ENCODE data around the gene NAA10. TPM values are rescaled to one million over a fixed set of nuclear protein-coding genes. Genes with fewer than 3 reads are reported as not detected.
A peak's percentile ranks its signal among the peaks of the same experiment; 100 is the strongest.

NAA10 gene
- total and polyA plus RNA-seq, 5 experiments from 2014 or later: 66.8 to 80.8 (median 72.1) TPM

DNA sequence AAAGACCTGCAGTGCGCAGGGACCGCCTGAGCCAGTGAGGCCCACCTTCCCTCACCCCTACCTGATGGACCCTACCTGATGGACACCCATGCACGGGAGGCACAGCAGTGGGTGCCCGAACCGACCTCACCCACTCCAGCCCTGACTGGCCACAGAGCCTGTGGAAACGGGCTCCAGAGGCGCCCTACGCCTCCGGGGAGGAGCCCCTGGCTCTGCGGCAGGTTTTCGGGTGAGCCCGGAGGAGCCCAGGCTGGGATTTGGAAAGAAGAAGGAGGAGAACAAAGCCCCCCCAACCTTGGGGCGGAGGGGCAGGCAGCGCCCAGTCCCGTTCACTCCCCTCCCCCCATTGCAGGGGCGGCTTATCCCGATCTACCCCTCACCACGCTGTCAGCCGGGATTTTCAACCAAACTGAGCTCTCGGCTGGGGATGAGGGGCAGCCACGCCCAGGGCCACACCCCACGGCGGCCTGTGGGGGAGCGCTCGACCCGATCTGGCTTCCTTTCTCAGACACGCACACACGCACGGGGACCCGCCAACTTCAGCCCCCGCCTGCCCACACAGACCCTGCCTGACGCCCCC, 49.5 kb downstream of the NAA10 start:
- ATAC-seq (peak; percentile 36 to 50), DNase-seq (no peak)
- Mint-ChIP-seq H3K9me3 (peaks cover 0 to 3% (median 0%) of the 10 kb centered on the region in 9 donors), H3K27ac (no peak overlapping the region), H3K4me1 (peaks cover 0 to 11% (median 0%) of the 10 kb centered on the region in 4 donors), H3K4me3 (peak overlapping the region in 8 of 10 donors; percentile 33 to 65 (median 44)), H3K36me3 (no peaks in the 10 kb centered on the region), H3K27me3 (peaks cover 3 to 30% (median 5%) of the 10 kb centered on the region in 5 donors)
- POLR2A ChIA-PET: interaction anchor here (1.2 kb wide), 1 partner anchor 12 kb away, joined by 3 read pairs; no protein-coding TSS in a partner anchor

DNA sequence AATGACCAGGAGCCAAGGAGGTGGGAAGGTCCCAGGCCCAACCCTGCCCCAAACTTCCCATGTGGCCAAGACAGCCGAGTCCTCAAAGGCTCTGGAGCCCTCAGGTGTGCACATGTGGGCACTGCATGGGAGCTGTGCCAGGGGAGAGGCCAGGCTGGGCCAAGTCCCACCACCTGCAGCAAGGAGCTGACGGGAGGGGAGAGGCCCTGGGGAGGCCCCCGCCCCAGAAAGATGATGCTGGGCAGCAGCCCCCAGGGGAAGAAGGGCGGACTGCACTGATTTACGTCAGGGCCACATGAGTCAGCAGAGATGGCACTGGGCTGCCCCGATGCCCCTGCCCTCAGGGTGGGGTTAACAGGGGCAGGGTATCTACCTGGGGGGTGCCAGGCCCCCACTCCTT, 50.2 kb downstream of the NAA10 start:
- H3K4me1 Mint-ChIP-seq: peaks cover 0 to 11% (median 0%) of the 10 kb centered on the region in 4 donors
- H3K4me3 Mint-ChIP-seq: peak overlapping the region in 5 of 10 donors; percentile 14 to 60 (median 36)
- H3K9me3 Mint-ChIP-seq: peaks cover 0 to 3% (median 0%) of the 10 kb centered on the region in 9 donors
- H3K27me3 Mint-ChIP-seq: peaks cover 3 to 32% (median 5%) of the 10 kb centered on the region in 5 donors
- POLR2A ChIA-PET: interaction anchor here (1.2 kb wide), 1 partner anchor 11 kb away, joined by 3 read pairs; no protein-coding TSS in a partner anchor
- H3K36me3 Mint-ChIP-seq: no peaks in the 10 kb centered on the region
- no peak for ATAC-seq
- no peak overlapping the region for H3K27ac Mint-ChIP-seq
- DNase-seq: no peak

DNA sequence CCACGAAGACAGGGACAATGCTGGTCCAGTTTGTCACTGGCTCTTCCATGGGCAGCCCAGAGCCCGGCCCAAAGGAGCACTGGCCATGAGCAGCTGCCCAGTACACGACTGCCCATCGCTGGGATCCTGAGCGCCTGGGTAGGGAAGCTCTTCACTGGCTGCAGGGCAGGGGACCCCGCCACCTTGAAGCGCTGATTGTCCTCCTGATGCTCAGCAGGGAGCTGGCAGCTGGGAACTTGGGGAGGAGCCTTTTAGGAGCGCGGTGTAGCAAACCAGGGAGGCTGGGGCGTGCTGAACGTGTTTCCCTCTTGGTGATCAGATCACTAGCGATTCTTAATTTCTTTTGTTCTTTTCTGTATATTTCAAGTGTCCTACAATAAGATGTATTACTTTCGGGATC, 50.7 kb downstream of the NAA10 start:
- Mint-ChIP-seq H3K4me3 (peak overlapping the region in 3 of 10 donors; percentile 14 to 60 (median 22)), H3K36me3 (no peaks in the 10 kb centered on the region), H3K9me3 (peaks cover 0 to 2% (median 0%) of the 10 kb centered on the region in 9 donors), H3K27ac (no peak overlapping the region), H3K4me1 (peaks cover 2 to 11% (median 3%) of the 10 kb centered on the region in 4 donors), H3K27me3 (peaks cover 4 to 36% (median 6%) of the 10 kb centered on the region in 5 donors)
- POLR2A ChIA-PET: no interaction called here
- no peak for ATAC-seq
- DNase-seq: no peak

DNA sequence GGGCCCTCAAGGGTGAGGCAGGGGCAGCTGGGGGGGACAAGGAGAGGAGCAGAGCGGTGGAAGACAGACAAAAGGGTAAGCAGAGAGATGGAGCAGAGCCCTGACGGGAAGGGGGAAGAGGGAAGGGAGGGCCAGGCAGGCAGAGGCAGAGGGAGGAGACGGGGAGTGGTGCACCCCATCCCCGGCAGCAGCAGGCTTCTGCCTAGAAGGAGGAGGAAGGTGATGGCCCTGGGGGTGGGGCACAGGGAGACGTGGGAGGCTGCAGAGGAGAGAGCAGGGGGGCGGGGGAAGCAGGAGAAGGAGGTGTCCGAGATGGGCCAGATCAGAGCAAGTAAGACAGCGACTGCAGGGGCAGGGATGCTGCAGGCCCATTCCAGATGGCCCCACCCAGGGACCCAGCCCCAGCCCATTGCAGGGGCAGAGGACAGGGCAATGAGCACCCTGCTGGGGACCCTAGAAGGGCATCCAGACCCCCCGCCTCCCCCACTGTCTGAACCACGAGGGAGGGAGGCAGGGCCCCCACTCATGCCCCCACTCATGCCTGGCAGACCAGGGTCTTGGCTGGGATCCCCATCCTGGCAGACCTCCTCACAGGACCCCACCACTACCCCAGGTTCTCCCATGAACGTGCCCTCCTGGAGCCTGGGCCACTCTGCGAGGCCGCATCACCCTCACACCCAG, 51.5 kb downstream of the NAA10 start:
- Mint-ChIP-seq H3K4me1 (peaks cover 4 to 12% (median 9%) of the 10 kb centered on the region in 4 donors), H3K9me3 (no peaks in the 10 kb centered on the region), H3K27me3 (peaks cover 5 to 43% (median 10%) of the 10 kb centered on the region in 5 donors), H3K4me3 (no peak overlapping the region), H3K27ac (no peak overlapping the region), H3K36me3 (no peaks in the 10 kb centered on the region)
- ATAC-seq (no peak), DNase-seq (no peak)
- POLR2A ChIA-PET: no interaction called here

DNA sequence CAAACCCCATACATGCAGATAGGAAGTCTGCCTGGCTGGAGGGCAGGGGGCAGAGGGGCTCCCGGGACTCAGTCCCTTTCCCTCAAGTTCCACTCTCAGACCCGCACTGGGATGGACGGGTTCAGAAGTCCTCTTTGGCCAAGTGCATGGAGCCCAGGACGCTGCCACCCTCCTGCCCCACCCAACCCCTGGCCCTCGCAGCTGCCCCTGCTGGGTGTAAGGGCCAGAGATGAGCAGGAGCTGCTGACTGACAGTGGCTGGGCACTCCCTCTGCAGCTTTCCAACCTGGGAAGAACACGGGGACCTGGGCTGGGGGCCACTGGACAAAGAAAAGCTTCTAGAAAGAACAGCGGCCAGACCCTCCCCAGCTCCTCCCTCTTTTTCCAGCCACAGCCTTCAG, 52.3 kb downstream of the NAA10 start:
- no peaks in the 10 kb centered on the region for H3K9me3 Mint-ChIP-seq
- no peaks in the 10 kb centered on the region for H3K36me3 Mint-ChIP-seq
- peak overlapping the region in 1 of 10 donors; percentile 37 for H3K4me3 Mint-ChIP-seq
- DNase-seq: no peak
- peaks cover 8 to 47% (median 13%) of the 10 kb centered on the region in 5 donors for H3K27me3 Mint-ChIP-seq
- peaks cover 8 to 18% (median 15%) of the 10 kb centered on the region in 4 donors for H3K4me1 Mint-ChIP-seq
- ATAC-seq: no peak
- H3K27ac Mint-ChIP-seq: no peak overlapping the region
- POLR2A ChIA-PET: no interaction called here

DNA sequence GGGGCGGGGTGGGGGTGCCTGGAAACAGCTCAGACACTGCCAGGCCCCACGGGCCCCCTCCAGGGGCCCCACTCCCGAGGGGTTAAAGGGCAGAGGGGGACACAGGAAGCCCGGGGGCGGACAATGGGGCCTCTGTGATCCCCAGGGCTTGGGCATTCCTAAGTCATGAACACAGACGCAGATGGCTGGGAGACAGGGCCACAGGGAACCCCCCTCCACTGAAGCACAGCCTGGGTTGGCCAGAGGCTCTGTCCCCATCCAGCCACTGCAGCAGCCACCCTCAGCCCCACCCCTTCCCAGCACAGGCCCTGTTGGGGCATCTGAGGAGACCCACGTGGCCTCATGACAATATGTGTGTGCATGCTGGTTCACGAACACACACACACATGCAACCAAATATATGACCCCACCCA, 52.7 kb downstream of the NAA10 start:
- no peak overlapping the region for H3K27ac Mint-ChIP-seq
- DNase-seq (no peak), ATAC-seq (no peak)
- no peaks in the 10 kb centered on the region for H3K9me3 Mint-ChIP-seq
- H3K36me3 Mint-ChIP-seq: no peaks in the 10 kb centered on the region
- peaks cover 8 to 19% (median 15%) of the 10 kb centered on the region in 4 donors for H3K4me1 Mint-ChIP-seq
- H3K27me3 Mint-ChIP-seq: peaks cover 8 to 47% (median 13%) of the 10 kb centered on the region in 5 donors
- H3K4me3 Mint-ChIP-seq: peak overlapping the region in 1 of 10 donors; percentile 37
- POLR2A ChIA-PET: no interaction called here

DNA sequence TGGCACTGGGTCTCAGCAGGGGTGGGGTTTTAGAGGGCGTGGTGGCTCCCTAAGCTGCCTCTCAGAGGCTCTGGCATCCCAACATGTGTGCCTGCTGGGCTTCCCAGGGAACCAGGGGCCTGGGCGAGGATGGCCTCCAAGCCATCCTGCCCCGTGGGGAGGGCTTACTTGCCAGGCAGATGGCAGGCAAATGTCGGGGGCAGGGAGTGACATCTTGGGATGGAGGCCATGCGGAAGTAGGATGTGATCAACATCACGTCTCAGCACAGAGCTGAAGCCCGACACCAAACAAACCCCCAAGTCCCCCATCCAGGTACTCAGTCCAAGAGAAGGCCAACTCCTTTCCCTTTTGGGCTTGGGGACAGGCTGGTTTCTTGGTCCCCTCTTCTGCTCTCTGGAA, 53.6 kb downstream of the NAA10 start:
- DNase-seq (no peak), ATAC-seq (no peak)
- peaks cover 0 to under 1% (median 0%) of the 10 kb centered on the region in 9 donors for H3K9me3 Mint-ChIP-seq
- H3K4me1 Mint-ChIP-seq: peaks cover 8 to 19% (median 15%) of the 10 kb centered on the region in 4 donors
- peaks cover 9 to 49% (median 15%) of the 10 kb centered on the region in 5 donors for H3K27me3 Mint-ChIP-seq
- H3K27ac Mint-ChIP-seq: no peak overlapping the region
- no peaks in the 10 kb centered on the region for H3K36me3 Mint-ChIP-seq
- POLR2A ChIA-PET: no interaction called here
- H3K4me3 Mint-ChIP-seq: no peak overlapping the region

DNA sequence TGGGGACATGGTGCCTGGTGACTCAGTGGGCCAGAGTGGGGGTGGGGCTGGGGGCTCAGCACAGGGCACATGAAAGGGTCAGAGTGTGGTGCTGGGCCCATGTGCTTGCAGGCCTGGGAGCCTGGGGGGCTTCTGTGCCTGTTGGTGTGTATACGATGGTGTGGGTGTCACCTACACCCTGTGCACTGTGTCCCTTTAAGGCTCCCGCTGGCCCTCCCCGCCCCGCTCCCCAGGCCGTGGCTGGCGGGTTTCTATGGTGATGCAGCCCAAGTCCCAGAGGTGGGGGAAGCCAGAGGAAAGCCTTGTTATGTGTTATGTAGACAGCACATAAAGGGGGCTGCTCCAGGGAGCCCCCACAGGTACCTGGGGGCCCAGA, 54.4 kb downstream of the NAA10 start:
- H3K9me3 Mint-ChIP-seq: peaks cover 0 to 3% (median 0%) of the 10 kb centered on the region in 9 donors
- DNase-seq (no peak), ATAC-seq (no peak)
- peaks cover 8 to 19% (median 16%) of the 10 kb centered on the region in 4 donors for H3K4me1 Mint-ChIP-seq
- H3K27me3 Mint-ChIP-seq: peaks cover 11 to 52% (median 18%) of the 10 kb centered on the region in 5 donors
- no peak overlapping the region for H3K27ac Mint-ChIP-seq
- no peak overlapping the region for H3K4me3 Mint-ChIP-seq
- POLR2A ChIA-PET: no interaction called here
- no peaks in the 10 kb centered on the region for H3K36me3 Mint-ChIP-seq

DNA sequence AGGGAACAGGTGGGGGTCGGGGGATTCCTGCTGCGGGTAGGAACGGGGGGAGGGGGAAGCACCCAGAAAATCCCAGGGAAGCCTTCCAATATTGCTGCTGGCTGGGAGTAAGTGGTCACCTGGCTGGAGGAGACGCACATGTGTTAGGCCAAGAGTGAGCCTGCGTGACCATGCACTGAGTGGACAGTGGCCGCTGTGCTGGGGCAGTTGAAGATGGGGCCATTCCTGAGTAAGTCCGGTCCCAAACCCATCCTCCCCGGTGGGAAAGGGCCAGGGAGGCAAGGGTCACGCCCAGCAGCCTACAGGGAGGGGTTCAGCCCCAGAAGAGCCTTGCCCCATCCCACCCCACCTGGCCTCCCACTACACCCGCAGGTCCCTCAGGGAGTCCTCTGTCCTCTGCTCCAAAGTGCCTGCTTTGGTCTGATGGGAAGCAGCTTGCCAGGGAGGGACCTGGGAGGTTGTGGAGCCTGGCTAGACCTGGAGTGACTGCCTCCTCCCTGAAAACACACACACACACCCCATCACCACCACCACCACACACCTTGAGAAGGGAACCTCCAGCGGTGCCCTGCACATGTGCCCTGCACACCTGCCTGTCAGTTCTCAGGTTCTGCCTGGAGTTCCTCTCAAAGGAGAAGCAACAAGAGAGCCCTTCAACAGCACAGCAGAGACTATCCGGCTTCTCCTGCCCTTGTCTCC, 54.9 kb downstream of the NAA10 start:
- POLR2A ChIA-PET: interaction anchor here (0.6 kb wide), 1 partner anchor 156 kb away, joined by 5 read pairs; the partner anchor contains the start of gene BCAP31
- DNase-seq (no peak), ATAC-seq (no peak)
- no peaks in the 10 kb centered on the region for H3K36me3 Mint-ChIP-seq
- H3K4me1 Mint-ChIP-seq: peaks cover 9 to 19% (median 16%) of the 10 kb centered on the region in 4 donors
- no peak overlapping the region for H3K4me3 Mint-ChIP-seq
- no peak overlapping the region for H3K27ac Mint-ChIP-seq
- peaks cover 0 to 4% (median 0%) of the 10 kb centered on the region in 9 donors for H3K9me3 Mint-ChIP-seq
- H3K27me3 Mint-ChIP-seq: peaks cover 11 to 53% (median 18%) of the 10 kb centered on the region in 5 donors

Small RNAs within 50 kb of the gene (microRNA-seq; reads per million reads assigned to microRNA genes)
- not detected for gene MIR3202-1 (ENCODE audit: borderline microRNAs expressed)
- gene MIR3202-2 (ENCODE audit: borderline microRNAs expressed): not detected

Other genes starting within 250 kb of the NAA10 start
- under 1 TPM; 0.31 to 0.49 TPM for gene SLC6A8, start 247.1 kb downstream of the NAA10 start, total RNA-seq
- gene SLC6A8, start 247.1 kb downstream of the NAA10 start, polyA plus RNA-seq: under 1 TPM in 2 of 3 donors, not detected in 1; 0.04 to 0.16 TPM
- gene BCAP31, start 210.7 kb downstream of the NAA10 start, total RNA-seq: 100 to 1,000 TPM; 108 to 118 TPM
- gene BCAP31, start 210.7 kb downstream of the NAA10 start, polyA plus RNA-seq: 100 to 1,000 TPM; 298 to 328 (median 319) TPM
- gene ABCD1, start 210.2 kb downstream of the NAA10 start, total RNA-seq: 1 to 10 TPM; 5.8 to 7.3 TPM
- gene ABCD1, start 210.2 kb downstream of the NAA10 start, polyA plus RNA-seq: 1 to 10 TPM; 1.1 to 2.1 (median 2.0) TPM
- gene PLXNB3, start 170.8 kb downstream of the NAA10 start, total RNA-seq: under 1 TPM; 0.34 to 0.41 TPM
- gene PLXNB3, start 170.8 kb downstream of the NAA10 start, polyA plus RNA-seq: not detected
- not detected for gene SRPK3, start 154.0 kb downstream of the NAA10 start, total RNA-seq
- gene SRPK3, start 154.0 kb downstream of the NAA10 start, polyA plus RNA-seq: not detected
- 10 to 100 TPM; 47.7 to 51.2 TPM for gene IDH3G, start 140.7 kb downstream of the NAA10 start, total RNA-seq
- 100 to 1,000 TPM in 2 of 3 donors, 10 to 100 TPM in 1; 71.9 to 109 (median 100) TPM for gene IDH3G, start 140.7 kb downstream of the NAA10 start, polyA plus RNA-seq
- gene SSR4, start 140.4 kb downstream of the NAA10 start, total RNA-seq: 100 to 1,000 TPM; 120 to 128 TPM
- 100 to 1,000 TPM; 389 to 522 (median 451) TPM for gene SSR4, start 140.4 kb downstream of the NAA10 start, polyA plus RNA-seq
- gene PDZD4, start 104.5 kb downstream of the NAA10 start, total RNA-seq: under 1 TPM; 0.31 to 0.66 TPM
- 1 to 10 TPM in 1 of 3 donors, under 1 TPM in 1, not detected in 1; 0.41 to 1.5 TPM for gene PDZD4, start 104.5 kb downstream of the NAA10 start, polyA plus RNA-seq
- gene L1CAM, start 48.9 kb downstream of the NAA10 start, total RNA-seq: under 1 TPM; 0.16 to 0.23 TPM
- not detected for gene L1CAM, start 48.9 kb downstream of the NAA10 start, polyA plus RNA-seq
- gene AVPR2, start 30.4 kb downstream of the NAA10 start, total RNA-seq: not detected
- not detected for gene AVPR2, start 30.4 kb downstream of the NAA10 start, polyA plus RNA-seq
- 100 to 1,000 TPM; 324 to 353 TPM for gene ARHGAP4, start 8.8 kb downstream of the NAA10 start, total RNA-seq
- 100 to 1,000 TPM in 1 of 3 donors, 10 to 100 TPM in 2; 58.9 to 112 (median 96.6) TPM for gene ARHGAP4, start 8.8 kb downstream of the NAA10 start, polyA plus RNA-seq
- 10 to 100 TPM; 17.8 to 18.2 TPM for gene RENBP, start 9.6 kb upstream of the NAA10 start, total RNA-seq
- under 1 TPM; 0.49 to 0.96 (median 0.73) TPM for gene RENBP, start 9.6 kb upstream of the NAA10 start, polyA plus RNA-seq
- gene HCFC1, start 36.8 kb upstream of the NAA10 start, total RNA-seq: 10 to 100 TPM; 62.4 to 64.9 TPM
- gene HCFC1, start 36.8 kb upstream of the NAA10 start, polyA plus RNA-seq: 10 to 100 TPM in 1 of 3 donors, 1 to 10 TPM in 2; 3.3 to 11.9 (median 7.9) TPM
- gene TMEM187, start 37.7 kb upstream of the NAA10 start, total RNA-seq: 10 to 100 TPM in 1 of 2 experiments, 1 to 10 TPM in 1; 9.3 to 11.2 TPM
- 10 to 100 TPM in 1 of 3 donors, 1 to 10 TPM in 2; 3.1 to 13.6 (median 8.9) TPM for gene TMEM187, start 37.7 kb upstream of the NAA10 start, polyA plus RNA-seq
- gene IRAK1, start 84.9 kb upstream of the NAA10 start, total RNA-seq: 10 to 100 TPM; 68.8 to 76.6 TPM
- gene IRAK1, start 84.9 kb upstream of the NAA10 start, polyA plus RNA-seq: 10 to 100 TPM; 23.9 to 44.7 (median 27.8) TPM
- 10 to 100 TPM; 87.7 to 88.3 TPM for gene MECP2, start 162.7 kb upstream of the NAA10 start, total RNA-seq
- gene MECP2, start 162.7 kb upstream of the NAA10 start, polyA plus RNA-seq: 10 to 100 TPM; 12.0 to 22.2 (median 12.2) TPM
- not detected for gene OPN1LW, start 209.2 kb upstream of the NAA10 start, total RNA-seq
- gene OPN1LW, start 209.2 kb upstream of the NAA10 start, polyA plus RNA-seq: not detected
- not detected for gene OPN1MW, start 247.6 kb upstream of the NAA10 start, total RNA-seq
- not detected for gene OPN1MW, start 247.6 kb upstream of the NAA10 start, polyA plus RNA-seq